H9 (cell line): ENCODE data around the gene TLL2. TPM values are rescaled to one million over a fixed set of nuclear protein-coding genes. Genes with fewer than 3 reads are reported as not detected.

Experiments used
- DNase-seq: peaks from one replicate; pipeline ENCODE4 v3.0.0-alpha.2; 2017
- H2AFZ ChIP-seq: one replicate; pipeline ENCODE4 v1.6.1; 2013; ENCODE audit warnings: mild to moderate bottlenecking, low read length, control low read depth, moderate library complexity
- H2AK5ac ChIP-seq: 2 replicates; pipeline ENCODE4 v1.6.1; 2013; ENCODE audit warnings: low read length, control low read depth, mixed read lengths; ENCODE audit not compliant: insufficient read length
- H2BK120ac ChIP-seq: one replicate; pipeline ENCODE4 v1.6.1; 2013; ENCODE audit warnings: low read depth, mild to moderate bottlenecking, low read length, control low read depth, inconsistent platforms; ENCODE audit not compliant: poor library complexity, severe bottlenecking
- H2BK12ac ChIP-seq: 2 replicates; pipeline ENCODE4 v1.6.1; 2013; ENCODE audit warnings: low read length, control low read depth, mixed read lengths, low read depth; ENCODE audit not compliant: insufficient read length
- H2BK15ac ChIP-seq: 2 replicates; pipeline ENCODE4 v1.6.1; 2013; ENCODE audit warnings: low read depth, low read length, control low read depth
- H2BK20ac ChIP-seq: one replicate; pipeline ENCODE4 v1.6.1; 2013; ENCODE audit warnings: low read depth, mild to moderate bottlenecking, low read length, control low read depth, inconsistent platforms; ENCODE audit not compliant: poor library complexity, severe bottlenecking
- H2BK5ac ChIP-seq: 2 replicates; pipeline ENCODE4 v1.6.1; 2013; ENCODE audit warnings: low read length, control low read depth, mixed read lengths; ENCODE audit not compliant: insufficient read length
- H3K14ac ChIP-seq: 2 replicates; pipeline ENCODE4 v1.6.1; 2013; ENCODE audit warnings: low read length, control low read depth; ENCODE audit not compliant: insufficient read depth
- H3K18ac ChIP-seq: 2 replicates; pipeline ENCODE4 v1.6.1; 2013; ENCODE audit warnings: low read depth, mild to moderate bottlenecking, mixed read lengths, low read length, control low read depth; ENCODE audit not compliant: insufficient read length
- H3K23ac ChIP-seq: 2 replicates; pipeline ENCODE4 v1.6.1; 2013; ENCODE audit warnings: low read length, control low read depth, mixed read lengths, low read depth; ENCODE audit not compliant: insufficient read length
- H3K23me2 ChIP-seq: 2 replicates; pipeline ENCODE4 v1.6.1; 2013; ENCODE audit warnings: low read depth, mild to moderate bottlenecking, mixed read lengths, low read length, control low read depth; ENCODE audit not compliant: insufficient read length, poor library complexity, severe bottlenecking
- H3K27ac ChIP-seq: 2 replicates; pipeline ENCODE4 v1.5.1; 2013; ENCODE audit warnings: low read length, control low read depth, mixed read lengths, low read depth; ENCODE audit not compliant: insufficient read length
- H3K27me3 ChIP-seq: 2 replicates; pipeline ENCODE4 v1.6.1; 2013; ENCODE audit warnings: low read length, control low read depth, inconsistent platforms; ENCODE audit not compliant: insufficient read depth
- H3K4ac ChIP-seq: 2 replicates; pipeline ENCODE4 v1.6.1; 2013; ENCODE audit warnings: low read depth, mild to moderate bottlenecking, control low read depth, inconsistent platforms, low read length, moderate library complexity
- H3K4me1 ChIP-seq: 2 replicates; pipeline ENCODE4 v1.6.1; 2013; ENCODE audit warnings: low read length, control low read depth, inconsistent platforms; ENCODE audit not compliant: insufficient read depth
- H3K4me2 ChIP-seq: 2 replicates; pipeline ENCODE4 v1.6.1; 2013; ENCODE audit warnings: low read length, control low read depth, mixed read lengths; ENCODE audit not compliant: insufficient read length, insufficient read depth
- H3K56ac ChIP-seq: 2 replicates; pipeline ENCODE4 v1.6.1; 2013; ENCODE audit warnings: low read depth, mild to moderate bottlenecking, mixed read lengths, low read length, control low read depth; ENCODE audit not compliant: insufficient read length
- H3K79me1 ChIP-seq: 2 replicates; pipeline ENCODE4 v1.6.1; 2013; ENCODE audit warnings: low read depth, mild to moderate bottlenecking, moderate library complexity, low read length, control low read depth, inconsistent platforms; ENCODE audit not compliant: insufficient read depth, poor library complexity, severe bottlenecking
- H3K79me2 ChIP-seq: 2 replicates; pipeline ENCODE4 v1.6.1; 2013; ENCODE audit warnings: low read length, control low read depth, inconsistent platforms; ENCODE audit not compliant: insufficient read depth
- H3K9ac ChIP-seq: 2 replicates; pipeline ENCODE4 v1.6.1; 2013; ENCODE audit warnings: low read length, control low read depth, mixed read lengths; ENCODE audit not compliant: insufficient read length; ENCODE audit errors: extremely low read depth
- H3K9me3 ChIP-seq: one replicate; pipeline ENCODE4 v1.6.1; 2013; ENCODE audit warnings: low read depth, low read length, inconsistent platforms; ENCODE audit not compliant: control insufficient read depth
- H3T11ph ChIP-seq: one replicate; pipeline ENCODE4 v1.6.1; 2013; ENCODE audit warnings: mild to moderate bottlenecking, low read length, control low read depth, inconsistent platforms
- H4K20me1 ChIP-seq: one replicate; pipeline ENCODE4 v1.6.1; 2013; ENCODE audit not compliant: control insufficient read depth, insufficient read length, insufficient read depth
- H4K5ac ChIP-seq: 2 replicates; pipeline ENCODE4 v1.6.1; 2013; ENCODE audit warnings: low read depth, mild to moderate bottlenecking, mixed read lengths, low read length, control low read depth; ENCODE audit not compliant: insufficient read length
- H4K8ac ChIP-seq: replicated peaks from 2 replicates; pipeline ENCODE4 v1.6.1; 2013; ENCODE audit warnings: low read length, control low read depth, mixed read lengths, low read depth; ENCODE audit not compliant: insufficient read length
- H4K91ac ChIP-seq: 2 replicates; pipeline ENCODE4 v1.6.1; 2013; ENCODE audit warnings: low read depth, mild to moderate bottlenecking, moderate library complexity, mixed read lengths, low read length, control low read depth; ENCODE audit not compliant: insufficient read length
- H3K27ac Mint-ChIP-seq, 3 experiments: 2 replicates in 2 of 3; 3 replicates in 1 of 3; pipeline ENCODE4 v1.8.0; 2020 to 2021; ENCODE audit warnings: mixed read lengths in 3 of 3, mild to moderate bottlenecking in 1 of 3, moderate library complexity in 1 of 3
- H3K27me3 Mint-ChIP-seq: 2 replicates; pipeline ENCODE4 v1.8.0; 2021; ENCODE audit warnings: low read depth, mild to moderate bottlenecking, moderate library complexity, mixed read lengths
- H3K36me3 Mint-ChIP-seq, 3 experiments: 2 replicates in 2 of 3; 3 replicates in 1 of 3; pipeline ENCODE4 v1.8.0; 2020 to 2021; ENCODE audit warnings: low read depth in 3 of 3, mixed read lengths in 3 of 3; ENCODE audit not compliant: insufficient read depth in 1 of 3
- H3K4me1 Mint-ChIP-seq, 2 experiments: 2 replicates each; pipeline ENCODE4 v1.8.0; 2020; ENCODE audit warnings: mixed read lengths in 2 of 2
- H3K4me3 Mint-ChIP-seq, 2 experiments: 2 replicates in 1 of 2; 3 replicates in 1 of 2; pipeline ENCODE4 v1.8.0; 2020 to 2021; ENCODE audit warnings: mild to moderate bottlenecking in 2 of 2, mixed read lengths in 2 of 2, moderate library complexity in 1 of 2
- H3K9me3 Mint-ChIP-seq, 2 experiments: 2 replicates in 1 of 2; 3 replicates in 1 of 2; pipeline ENCODE4 v1.8.0; 2020; ENCODE audit warnings: mild to moderate bottlenecking in 2 of 2, mixed read lengths in 2 of 2, moderate library complexity in 1 of 2
- CTCF ChIP-seq: fragments of 200-600 bp; sonication (generic); conservative IDR thresholded peaks from 3 replicates; pipeline ENCODE4 v1.8.0; 2021; ENCODE audit warnings: antibody characterized with exemption, mild to moderate bottlenecking
- WGBS: extraction: QIAGEN DNeasy Blood & Tissue Kit; methylation state at CpG from one replicate; pipeline ENCODE4 v1.1.7; 2013; ENCODE audit warnings: missing lambda C conversion rate, low lambda C conversion rate, mixed read lengths; ENCODE audit not compliant: insufficient read length; ENCODE audit errors: extremely low coverage; 5-methylcytosine and 5-hydroxymethylcytosine counted together
- total RNA-seq: library from RNA; stranded (reverse); gene quantifications from 2 replicates; pipeline ENCODE4 v1.2.1, GENCODE V29; 2021

Gene TLL2
- total RNA-seq, 1 experiment from 2014 or later = 1.4 TPM

GRCh38 chr10:96509017-96509641 lies 4.6 kb downstream of the TLL2 start:
- H3K4me1 Mint-ChIP-seq = peaks cover 53% of the 10 kb centered on the region in 2 experiments
- TF ChIP-seq CTCF = no peak
- no CpG with 5 or more reads among the region's 3 CpGs for WGBS
- Histone ChIP-seq H4K5ac (no peak overlapping the region), H3T11ph (no peak overlapping the region), H4K91ac (no peak overlapping the region), H2BK20ac (no peak overlapping the region), H3K9ac (no peak overlapping the region), H4K8ac (no peak overlapping the region), H2BK120ac (no peak overlapping the region), H3K14ac (no peak overlapping the region), H2AK5ac (no peak overlapping the region), H3K9me3 (no peaks in the 10 kb centered on the region), H3K56ac (no peak overlapping the region), H3K4me1 (peaks cover 9% of the 10 kb centered on the region; the same call in 1 of the 2 replicates), H3K4ac (no peak overlapping the region), H4K20me1 (no peaks in the 10 kb centered on the region), H3K79me1 (no peaks in the 10 kb centered on the region), H3K18ac (no peak overlapping the region), H3K79me2 (no peaks in the 10 kb centered on the region), H2BK5ac (no peak overlapping the region), H3K27ac (no peak overlapping the region), H2BK15ac (no peak overlapping the region), H3K23me2 (peaks cover 19% of the 10 kb centered on the region), H3K23ac (no peak overlapping the region), H3K4me2 (no peak overlapping the region), H2BK12ac (peak overlapping the region; percentile 12), H2AFZ (no peak overlapping the region), H3K27me3 (peaks cover 13% of the 10 kb centered on the region; the same call in 1 of the 2 replicates)
- H3K27me3 Mint-ChIP-seq = peaks cover 51% of the 10 kb centered on the region
- no peaks in the 10 kb centered on the region; a peak in 1 of 5 replicates for H3K9me3 Mint-ChIP-seq
- H3K4me3 Mint-ChIP-seq = peak overlapping the region in 1 of 2 experiments; percentile 12; a peak in 2 of 5 replicates
- DNase-seq = peak; percentile 60
- H3K27ac Mint-ChIP-seq = peak overlapping the region; percentile 62 to 97 (median 92); a peak in 6 of 7 replicates
- no peaks in the 10 kb centered on the region; a peak in 1 of 7 replicates for H3K36me3 Mint-ChIP-seq
